GM04503 (cell line): Measurements from ENCODE around the gene CPO.

Source experiments
- DNase-seq: peaks from one replicate; pipeline ENCODE4 v3.0.0-alpha.2; 2012; ENCODE audit warnings: low read depth

The CPO gene

DNA sequence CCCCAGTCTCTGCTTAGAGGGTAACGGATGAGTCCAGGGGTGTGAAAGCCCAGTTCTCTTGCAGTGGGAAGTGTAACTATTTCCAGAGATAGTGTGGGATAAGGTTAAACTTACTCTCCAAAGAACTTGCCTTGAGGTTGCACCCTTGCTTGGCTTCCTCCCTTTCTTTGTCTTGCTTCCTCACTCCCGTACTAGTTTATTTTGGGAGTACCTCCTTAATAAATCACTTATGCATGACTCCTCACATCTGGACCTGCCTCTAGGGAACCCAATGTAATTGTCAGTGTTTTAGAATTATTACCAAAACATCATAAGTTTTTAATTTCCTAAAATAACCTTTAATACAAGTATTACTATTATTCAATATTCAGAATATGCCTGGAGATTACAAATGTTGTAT lies 35.2 kb downstream of the CPO start:
- no peak for DNase-seq

DNA sequence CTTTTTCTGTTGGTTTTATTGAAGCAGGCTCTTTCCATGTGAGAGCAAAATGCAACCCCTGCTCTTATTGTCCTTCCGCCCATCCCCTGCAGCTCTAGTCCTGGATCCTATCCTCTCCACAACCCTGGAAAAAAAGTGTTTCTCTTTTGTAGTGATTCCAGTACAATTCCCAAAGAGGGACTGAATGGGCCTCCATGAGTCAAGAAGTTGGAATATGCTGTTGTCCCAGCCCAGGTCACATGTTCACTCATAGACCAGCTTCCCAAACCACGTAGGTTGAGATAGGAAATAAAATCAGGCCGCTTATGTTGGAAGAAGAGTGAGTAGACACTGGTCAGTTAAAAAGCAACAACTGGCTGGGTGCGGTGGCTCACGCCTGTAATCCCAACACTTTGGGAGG lies 39.4 kb downstream of the CPO start:
- DNase-seq, result no peak

DNA sequence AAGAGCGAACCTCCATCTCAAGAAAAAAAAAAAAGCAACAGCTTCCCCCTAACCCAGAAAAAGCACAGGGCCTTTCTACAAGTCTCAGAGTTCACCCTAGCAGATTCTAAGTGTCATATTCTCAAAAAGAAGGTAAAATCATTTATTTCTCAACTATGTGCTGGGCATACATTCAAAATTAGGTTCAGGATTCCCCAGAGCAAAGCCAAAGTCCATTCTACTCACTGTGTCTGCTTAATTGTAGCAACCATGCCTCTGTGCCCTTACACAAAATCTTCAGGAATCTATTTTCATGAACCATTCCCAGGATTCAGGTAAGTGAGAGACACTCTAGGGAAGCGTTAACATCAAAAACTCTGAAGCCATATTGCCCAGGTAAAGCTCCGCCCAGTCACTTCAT lies 40.0 kb downstream of the CPO start:
- DNase-seq, result no peak

DNA sequence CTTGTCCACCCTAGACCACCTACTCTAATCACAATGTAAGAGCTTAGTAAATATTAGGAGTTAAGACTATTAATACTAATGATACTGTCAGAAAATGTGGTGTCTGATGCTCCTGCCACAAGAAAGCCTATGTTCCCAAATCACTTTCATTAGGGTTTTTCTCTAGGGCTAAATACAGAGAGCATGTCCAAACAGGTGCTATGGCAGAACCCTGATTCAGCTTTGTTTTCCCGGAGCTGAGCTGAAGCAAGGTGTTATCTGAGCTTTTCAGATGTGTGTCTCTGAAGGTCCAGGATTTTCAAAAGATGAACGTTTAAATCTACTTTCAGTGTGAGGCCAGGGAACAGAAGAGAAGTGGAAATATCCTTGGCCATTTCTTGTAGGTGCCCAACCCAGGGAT lies 40.6 kb downstream of the CPO start:
- DNase-seq, result no peak

DNA sequence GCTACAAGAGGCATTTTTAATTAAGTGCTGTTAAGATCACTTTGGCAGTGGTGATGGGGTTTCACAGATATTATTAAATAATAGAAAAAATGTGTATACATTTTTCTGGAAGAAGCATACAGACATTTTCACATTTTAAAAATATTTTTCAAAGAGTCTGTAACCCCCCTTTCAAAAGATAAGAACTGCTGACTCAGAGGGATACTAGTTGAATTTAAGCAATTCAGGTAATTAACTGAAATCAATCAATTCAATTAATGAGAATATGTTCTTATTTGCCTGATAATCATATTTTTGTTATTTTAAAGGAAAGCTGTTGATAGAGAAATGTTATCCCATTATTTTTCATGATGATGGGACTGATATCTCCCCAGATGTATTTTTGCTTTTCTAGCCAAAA lies 41.1 kb downstream of the CPO start:
- DNase-seq, result no peak

DNA sequence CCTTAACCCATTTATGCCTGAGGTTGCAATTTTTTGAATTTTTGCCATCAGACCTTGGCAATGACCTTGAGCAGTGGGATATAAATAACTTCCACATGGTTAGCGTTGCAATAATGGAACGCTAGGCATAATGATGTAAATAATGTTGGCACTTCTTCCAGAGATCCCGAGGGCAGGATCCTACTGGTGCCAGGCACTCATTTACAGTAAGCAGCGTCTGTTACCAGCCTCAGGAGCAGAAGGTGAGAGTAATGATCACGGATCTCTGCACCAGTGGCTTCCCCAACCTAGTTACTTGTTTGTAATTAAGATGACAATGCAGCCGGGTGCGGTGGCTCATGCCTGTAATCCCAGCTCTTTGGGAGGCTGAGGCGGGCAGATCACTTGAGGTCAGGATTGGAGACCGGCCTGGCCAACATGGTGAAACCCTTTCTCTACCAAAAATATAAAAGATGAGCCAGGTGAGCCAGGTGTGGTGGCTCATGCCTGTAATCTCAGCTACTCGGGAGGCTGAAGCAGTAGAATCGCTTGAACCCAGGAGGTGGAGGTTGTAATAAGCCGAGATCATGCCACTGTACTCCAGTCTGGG lies 41.9 kb downstream of the CPO start:
- no peak for DNase-seq

DNA sequence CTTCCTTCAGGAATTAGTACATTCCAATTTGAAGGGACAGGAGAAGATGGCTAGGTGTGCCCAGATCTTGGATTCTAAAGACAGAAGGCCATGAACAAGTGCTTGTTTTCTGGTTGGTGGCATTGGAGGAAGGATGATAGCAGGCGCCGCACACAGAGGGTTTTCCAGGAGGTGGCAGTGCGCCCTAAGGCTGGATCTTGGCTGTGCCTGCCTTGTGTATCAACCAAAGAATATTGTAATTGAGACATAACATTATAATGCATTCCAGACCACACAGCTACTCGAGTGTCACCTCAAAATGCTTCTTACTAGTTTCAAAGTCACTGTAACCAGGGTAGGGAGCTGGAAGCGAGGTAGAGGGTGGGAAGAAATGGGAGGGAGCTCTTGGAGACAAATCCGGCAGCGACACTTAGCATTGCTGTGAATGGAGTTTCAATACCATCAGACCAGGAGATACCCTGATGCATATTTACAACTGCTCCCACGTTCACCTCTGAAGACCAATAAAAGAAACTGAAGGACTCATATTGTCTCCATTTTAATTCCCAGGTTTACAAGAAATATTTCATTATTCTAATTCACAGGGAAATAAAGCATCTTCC lies 42.5 kb downstream of the CPO start:
- DNase-seq, result no peak

DNA sequence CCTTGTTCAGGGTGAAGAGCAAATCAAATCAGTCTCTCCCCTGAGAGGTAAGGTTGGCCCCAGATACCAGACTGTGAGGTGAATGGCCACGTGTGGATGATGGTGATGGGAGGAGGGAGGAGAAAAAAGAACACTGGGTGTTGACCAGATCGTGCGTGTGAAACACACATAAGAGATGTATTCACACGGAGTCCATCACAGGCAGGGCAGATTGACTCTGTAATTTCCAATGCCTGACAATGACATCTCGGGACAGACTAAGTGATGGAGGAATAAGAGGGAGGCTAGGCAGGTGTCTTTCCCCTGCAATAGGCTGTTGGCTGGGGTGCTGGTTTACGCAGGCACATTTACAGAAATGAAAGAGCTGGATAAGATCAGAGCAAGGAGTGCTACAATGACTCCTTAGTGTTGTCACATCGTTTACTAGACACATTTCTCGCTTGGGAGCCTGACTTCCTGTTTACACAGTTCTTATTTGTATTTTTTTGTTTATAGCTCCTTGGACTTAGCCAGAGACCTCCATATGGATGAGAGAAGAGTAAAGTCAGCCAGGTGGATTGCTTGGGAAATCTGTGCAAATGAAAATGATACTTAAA lies 43.1 kb downstream of the CPO start:
- no peak for DNase-seq

DNA sequence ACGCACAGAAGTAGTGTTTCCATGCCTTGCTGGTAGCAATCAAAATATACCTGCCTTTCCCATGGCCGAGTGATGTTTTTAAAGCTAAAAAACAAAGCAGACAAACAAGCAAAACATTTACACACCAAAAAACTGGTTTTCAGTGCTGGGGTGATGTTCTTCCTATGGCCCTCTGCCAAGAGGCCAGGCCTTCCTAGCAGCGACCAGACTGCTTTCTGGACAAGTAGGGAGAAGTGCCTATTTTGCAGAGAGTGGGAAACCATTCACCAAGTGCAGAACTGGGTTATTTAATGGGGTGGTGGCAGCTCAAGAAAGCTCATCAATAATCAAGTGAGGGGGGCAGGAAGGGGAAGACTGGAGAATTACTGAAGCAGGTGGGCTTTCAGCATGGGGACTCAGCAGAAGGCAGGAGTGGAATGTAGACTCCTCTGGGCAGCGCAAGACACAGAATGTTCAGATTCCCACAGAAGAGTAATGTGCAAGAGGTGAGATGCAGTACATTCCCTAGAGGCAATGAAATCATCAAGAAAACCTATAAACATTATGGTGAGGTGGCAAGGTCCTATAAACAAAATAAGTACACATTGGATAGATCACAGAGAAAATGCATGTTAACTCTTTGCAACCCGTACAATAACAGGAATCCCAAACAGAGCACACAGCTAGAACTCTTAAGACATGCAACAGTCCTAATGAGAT lies 44.0 kb downstream of the CPO start:
- no peak for DNase-seq

DNA sequence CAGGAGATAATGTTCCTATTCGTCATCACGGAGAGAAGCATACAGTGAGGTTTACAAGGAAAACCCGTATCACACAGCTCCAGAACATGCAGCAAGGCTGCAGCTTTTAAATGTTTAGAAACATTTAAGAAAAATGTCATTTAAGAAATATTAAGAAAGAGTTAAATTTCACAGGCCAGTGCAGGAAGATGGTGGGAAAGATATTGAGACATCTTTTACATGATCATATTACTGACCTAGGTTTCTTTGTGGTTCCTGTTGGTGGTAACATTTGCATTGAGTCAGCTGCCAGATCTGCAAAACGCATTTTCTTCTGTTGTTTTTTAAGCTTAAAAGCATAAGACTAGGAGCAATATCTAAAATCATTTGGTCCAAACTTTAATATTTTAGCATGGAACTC lies 44.9 kb downstream of the CPO start:
- no peak for DNase-seq

DNA sequence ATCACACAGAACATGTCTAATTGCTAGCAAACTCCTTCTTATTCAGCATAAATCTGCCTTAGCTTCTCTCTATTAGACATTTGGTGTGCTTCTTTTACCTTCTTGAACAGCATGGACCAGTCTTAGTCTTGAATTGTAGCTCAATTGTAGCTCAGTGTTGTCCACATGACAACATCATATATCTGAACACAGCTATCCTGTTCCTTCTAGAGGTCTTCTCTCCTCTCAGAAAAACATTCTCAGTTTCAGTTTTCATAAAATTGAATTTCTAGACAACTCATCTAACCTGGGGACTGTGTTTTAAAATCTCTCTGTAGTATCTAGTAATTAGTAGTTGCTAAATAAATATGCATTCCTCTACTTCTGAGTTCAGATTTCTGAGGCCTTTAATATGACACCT lies 47.6 kb downstream of the CPO start:
- DNase-seq, result no peak

DNA sequence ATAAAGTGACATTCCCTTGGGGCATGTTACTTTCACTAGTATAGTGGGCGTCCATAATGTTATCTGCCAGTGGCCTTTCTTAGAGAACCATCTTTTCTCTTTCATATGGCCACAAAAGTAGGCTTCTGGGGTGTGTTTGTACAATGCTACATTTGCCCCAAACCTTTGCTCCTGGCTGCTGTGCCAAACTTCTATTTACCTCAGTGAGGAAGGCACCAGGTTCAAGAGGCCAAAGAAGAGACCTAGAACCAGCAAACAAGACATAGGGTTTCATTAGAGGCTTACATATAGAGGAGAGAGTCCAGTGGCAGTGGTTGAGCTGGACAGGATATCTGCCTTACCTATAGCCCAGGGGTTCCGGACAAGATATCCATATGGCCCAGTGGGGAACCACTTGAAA lies 48.5 kb downstream of the CPO start:
- DNase-seq, result no peak

DNA sequence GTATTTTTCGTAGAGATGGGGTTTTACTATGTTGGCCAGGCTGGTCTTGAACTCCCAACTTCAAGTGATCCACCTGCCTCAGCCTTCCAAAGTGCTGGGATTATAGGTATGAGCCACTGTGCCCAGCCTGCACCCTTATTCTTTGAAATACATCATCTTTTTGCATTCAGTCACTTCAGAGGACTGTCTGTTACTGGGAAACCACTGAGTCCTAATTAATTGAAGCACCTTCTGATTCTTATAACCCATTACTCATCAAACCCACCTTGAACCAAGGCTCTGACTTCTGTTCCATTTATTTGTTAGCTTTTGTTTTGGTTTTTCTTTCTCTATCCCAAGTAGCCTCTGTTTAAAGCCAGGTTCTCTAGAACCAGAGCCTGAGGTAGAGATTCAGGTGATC lies 49.6 kb downstream of the CPO start:
- no peak for DNase-seq

DNA sequence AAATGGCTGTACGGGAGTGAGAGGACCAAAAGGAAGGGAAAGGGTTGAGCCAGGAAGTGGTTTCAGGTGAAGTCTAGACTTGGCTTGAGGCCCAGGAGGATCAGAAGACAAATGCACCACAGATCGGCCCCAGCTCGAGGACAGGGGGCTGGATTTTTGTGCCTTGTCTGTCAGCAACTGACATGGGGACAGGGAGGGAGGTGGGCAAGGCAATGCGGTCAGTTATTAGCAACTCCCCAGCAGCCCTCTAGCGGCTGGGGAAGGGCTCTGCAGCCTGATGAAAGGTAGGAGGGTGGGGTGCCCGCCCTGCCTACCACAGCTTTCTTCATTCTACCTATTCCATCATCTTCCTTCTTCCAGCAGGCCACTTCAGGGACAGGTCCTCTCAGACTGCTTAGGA lies 50.0 kb downstream of the CPO start:
- no peak for DNase-seq

DNA sequence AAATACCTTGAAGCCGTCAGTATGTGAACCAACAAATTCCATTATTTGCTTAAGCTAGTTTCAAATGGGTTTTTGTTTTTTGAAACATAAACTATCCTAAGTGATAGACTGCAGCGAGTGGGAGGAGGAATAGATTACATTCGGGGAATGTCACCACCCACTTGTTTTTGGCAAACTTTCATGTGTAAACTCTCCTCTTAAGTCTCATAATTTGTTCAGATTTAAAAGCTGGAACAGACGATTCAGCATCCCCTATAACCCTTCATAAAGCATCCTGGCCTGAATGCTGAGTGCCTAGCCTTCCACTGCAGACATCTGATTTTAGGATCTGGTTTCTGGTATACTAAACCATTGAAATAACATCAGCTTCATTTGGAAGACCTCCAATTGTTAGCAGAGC lies 51.0 kb downstream of the CPO start:
- no peak for DNase-seq

DNA sequence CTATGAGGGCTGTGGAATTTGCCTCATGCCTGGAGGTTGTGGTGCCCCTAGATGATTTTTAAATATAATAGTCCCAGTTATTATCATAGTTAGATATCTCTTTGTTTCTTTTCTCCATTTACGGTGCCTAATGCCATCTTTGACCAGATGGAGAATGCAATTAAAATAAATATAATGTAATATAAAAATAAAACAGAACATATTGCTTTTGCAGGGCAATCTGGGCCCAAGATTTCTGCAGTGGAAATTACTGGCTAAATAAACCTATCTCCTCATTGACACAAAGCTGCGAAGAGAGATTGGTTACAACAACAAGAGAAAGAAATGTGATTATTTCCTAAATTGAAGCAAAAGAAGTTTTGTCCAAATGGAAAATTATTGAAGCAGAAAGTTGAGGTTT lies 51.8 kb downstream of the CPO start:
- DNase-seq, result no peak

DNA sequence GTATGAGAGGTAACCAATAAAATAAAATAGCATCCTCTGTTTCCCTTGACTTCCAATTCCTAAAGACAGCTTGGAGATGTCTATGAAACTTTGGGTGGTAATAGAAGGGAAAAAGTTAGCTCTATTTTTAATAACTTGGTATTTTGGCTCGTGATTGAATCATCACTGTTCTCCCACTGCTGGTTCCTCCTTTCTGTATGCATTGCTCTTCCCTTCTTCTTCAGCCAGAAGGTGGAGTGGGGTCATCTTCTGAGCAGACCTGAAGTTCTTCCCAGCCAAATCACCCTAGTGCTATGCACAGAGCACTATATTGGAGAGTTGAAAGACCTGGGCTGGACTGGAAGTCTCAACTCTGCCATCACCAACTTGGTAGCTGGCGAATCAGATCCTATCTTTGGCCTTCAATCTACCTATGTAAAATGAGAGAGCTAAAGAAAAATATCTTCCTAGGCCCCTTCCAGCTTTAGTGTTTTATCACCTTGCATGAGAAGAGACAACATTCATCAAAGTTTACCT lies 54.1 kb downstream of the CPO start:
- DNase-seq, result no peak

DNA sequence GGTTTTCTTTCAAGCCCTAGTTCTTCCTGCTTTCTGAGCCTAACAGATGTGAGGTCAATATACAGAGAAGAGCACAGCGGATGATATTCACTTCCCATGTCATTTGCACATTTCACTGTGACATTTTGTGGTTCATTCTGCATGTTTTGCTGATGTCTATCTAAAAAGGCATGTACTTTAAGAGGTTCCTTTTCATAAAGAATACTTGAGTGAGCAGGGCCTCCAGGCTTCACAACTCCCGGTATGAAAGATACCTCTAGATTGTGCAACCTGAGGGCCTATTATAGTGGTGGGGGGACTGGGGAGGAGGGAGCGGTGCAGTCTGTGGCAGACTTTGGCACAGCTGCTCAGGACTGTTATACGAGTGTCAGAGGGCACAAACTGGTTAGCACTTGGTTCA lies 54.6 kb downstream of the CPO start:
- DNase-seq, result no peak

DNA sequence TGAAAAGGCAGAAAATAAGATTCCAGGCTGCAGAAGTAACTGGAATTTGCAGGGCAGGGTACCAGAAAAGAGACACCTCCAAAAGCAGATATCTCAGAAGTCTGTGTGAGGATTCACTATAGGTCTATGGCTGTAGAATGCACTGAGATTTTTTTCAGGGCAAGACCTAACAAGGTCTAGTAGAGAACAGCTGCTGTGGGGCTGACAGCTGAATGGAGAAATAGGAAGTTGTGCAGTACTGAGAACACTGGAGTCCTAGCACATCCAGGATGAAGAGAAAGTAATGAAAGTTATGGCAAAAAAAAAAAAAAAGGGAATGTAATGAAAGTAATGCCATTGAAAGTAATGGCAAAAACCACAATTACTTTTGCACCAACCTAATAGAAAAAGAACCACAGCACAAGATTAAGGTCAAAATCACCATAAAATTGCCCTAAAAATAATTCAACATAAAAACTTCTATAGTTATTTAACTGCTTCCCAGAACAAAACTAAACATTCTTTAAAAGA lies 57.3 kb downstream of the CPO start:
- no peak for DNase-seq

DNA sequence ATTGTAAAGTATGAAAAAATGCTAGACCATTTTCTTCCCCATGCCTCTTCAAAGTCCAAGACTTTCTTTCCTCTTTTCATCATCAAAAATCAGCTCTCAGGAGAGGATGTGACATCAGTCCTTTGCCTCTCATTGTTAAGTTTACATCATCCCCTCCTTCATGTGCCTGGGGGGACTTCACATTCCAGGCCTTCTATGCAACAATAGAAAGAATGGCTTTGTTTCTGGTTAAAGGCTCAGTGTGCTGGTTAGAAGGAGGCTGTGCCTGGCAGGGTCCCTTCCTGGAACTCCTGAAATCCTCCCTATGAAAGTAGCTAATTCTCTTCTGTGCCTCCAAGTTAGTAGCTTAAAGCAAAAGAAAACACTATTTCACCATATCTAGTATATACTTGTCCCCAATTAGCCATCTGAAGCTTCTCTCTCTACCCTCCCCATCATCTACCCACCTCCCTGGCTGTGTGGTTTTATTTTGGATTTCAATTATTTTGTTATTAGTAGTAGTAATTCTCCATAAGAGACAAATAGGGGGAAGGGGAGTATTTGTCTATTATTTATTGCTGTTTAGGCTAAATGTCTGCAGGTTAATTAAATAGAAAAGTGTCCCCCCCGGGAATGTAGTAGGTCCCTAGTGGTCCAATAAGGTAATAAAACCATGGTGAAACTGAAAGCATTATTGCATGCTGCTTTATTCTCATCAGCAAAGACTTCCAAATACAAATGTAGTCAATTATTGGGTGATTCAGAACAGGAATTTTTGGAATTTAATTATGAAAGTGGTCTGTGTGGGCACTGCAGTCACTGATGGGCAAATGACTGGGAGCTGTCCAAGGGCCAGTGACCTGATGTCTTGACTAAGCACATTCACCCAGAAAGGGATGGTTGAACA lies 69.0 kb downstream of the CPO start:
- DNase-seq, result no peak

DNA sequence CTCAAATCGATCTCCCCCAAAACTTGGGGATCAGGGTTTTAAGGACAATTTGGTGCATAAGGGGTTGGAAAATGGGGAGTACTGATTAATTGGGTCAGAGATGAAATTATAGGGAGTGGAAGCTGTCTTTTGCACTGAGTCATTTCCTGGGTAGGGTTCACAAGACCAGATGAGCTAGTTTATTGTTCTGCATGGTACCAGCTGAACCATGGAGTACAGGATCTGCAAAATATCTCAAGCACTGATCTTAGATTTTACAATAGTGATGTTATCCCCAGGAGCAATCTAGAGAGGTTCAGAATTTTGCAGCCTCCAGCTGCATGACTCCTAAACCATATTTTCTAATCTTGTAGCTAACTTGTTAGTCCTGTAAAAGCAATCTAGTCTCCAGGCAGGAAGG lies 73.1 kb downstream of the CPO start:
- no peak for DNase-seq

DNA sequence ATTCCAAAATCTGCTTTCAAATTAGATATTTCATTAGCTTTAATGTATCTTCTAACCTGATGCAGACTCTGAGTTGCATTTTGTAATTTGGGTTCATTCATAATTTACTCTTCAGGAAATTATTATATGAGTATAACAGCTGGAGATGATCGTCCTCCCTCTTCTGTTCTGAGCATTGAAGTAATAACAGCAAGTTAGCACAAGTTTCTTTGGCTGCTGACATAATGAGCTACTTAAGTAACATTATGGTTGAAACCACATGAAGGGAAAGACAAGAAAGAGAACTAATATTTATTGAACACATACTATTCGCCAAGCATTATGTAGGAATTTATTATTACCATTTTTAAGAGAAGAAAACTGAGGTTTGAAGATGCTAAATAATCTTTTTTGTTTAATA lies 75.1 kb downstream of the CPO start:
- no peak for DNase-seq
